HepG2 (cell line): Measurements from ENCODE around the gene MFRP. TPM values are rescaled to one million over a fixed set of nuclear protein-coding genes. Genes with fewer than 3 reads are reported as not detected.
A peak's percentile ranks its signal among the peaks of the same experiment; 100 is the strongest.

Experiments used
- STAG1 ChIP-seq: sonication (generic); formaldehyde crosslinking; IDR thresholded peaks from 2 replicates; pipeline ENCODE4 v1.4.0; 2020; ENCODE audit warnings: missing genetic modification reagents
- TAF15 ChIP-seq: fragments of 200-400 bp; formaldehyde crosslinking; IDR thresholded peaks from one replicate; pipeline ENCODE4 v1.6.1; 2018; ENCODE audit warnings: mild to moderate bottlenecking, low read depth, low read length; ENCODE audit not compliant: poor library complexity, severe bottlenecking
- ZBTB40 ChIP-seq, 2 experiments: fragments of 450-650 bp in 1 of 2; sonication (generic) in 1 of 2; formaldehyde crosslinking in 1 of 2; IDR thresholded peaks; 2 replicates each; pipeline versions ENCODE4 v1.6.1 to v1.8.0; 2016 to 2022; ENCODE audit warnings: antibody characterized with exemption in 1 of 2, mild to moderate bottlenecking in 1 of 2, missing genetic modification reagents in 1 of 2
- ZNF7 ChIP-seq: IDR thresholded peaks from 2 replicates; pipeline ENCODE4 v1.6.1; 2016; ENCODE audit warnings: missing biosample characterization, missing genetic modification reagents
- ZNF883 ChIP-seq: sonication (generic); formaldehyde crosslinking; IDR thresholded peaks from 2 replicates; pipeline ENCODE4 v1.5.1; 2020; ENCODE audit warnings: mild to moderate bottlenecking, missing genetic modification reagents; ENCODE audit errors: not compliant biosample characterization
- polyA plus RNA-seq, 8 experiments: library from polyadenylated mRNA; depleted of rRNA in 3 of 8; stranded (reverse) in 7 of 8; unstranded in 1 of 8; fragments of >200 nt; fragmentation: Illumina TruSeq in 4 of 8; extraction: Trizol in 4 of 8; gene quantifications; 2 replicates each; pipeline versions ENCODE4 v1.2.1 to v1.2.3, GENCODE V29; 2011 to 2016; ENCODE audit warnings: low read depth in 4 of 8, missing spikeins in 1 of 8, mixed read lengths in 1 of 8; ENCODE audit not compliant: insufficient read depth in 1 of 8
- total RNA-seq, 5 experiments: library from RNA; depleted of rRNA; stranded (reverse); fragments of >200 nt; fragmentation: Illumina TruSeq; extraction: Trizol; gene quantifications; 2 replicates each; pipeline ENCODE4 v1.2.3, GENCODE V29; 2016; ENCODE audit warnings: low read depth in 1 of 5

The MFRP gene
- total and polyA plus RNA-seq, 2 of the 13 experiments (the other 11 are each of a cell fraction or from before 2014, with no cell fraction given) = not detected

GRCh38 chr11:119338318-119338890 lies 8.1 kb downstream of the MFRP start (continued):
- no peak for TF ChIP-seq ZBTB40 (IDR thresholded peaks at IDR 0.05)
- no peak for TF ChIP-seq ZBTB40 (CRISPR knock-in tag; IDR thresholded peaks at IDR 0.05)
- TF ChIP-seq TAF15 = no peak
- TF ChIP-seq ZNF883 (CRISPR knock-in tag) = no peak
- no peak for TF ChIP-seq ZNF7 (CRISPR knock-in tag)
- peak; percentile 52 for TF ChIP-seq STAG1 (CRISPR knock-in tag)
